ENCODE results near the gene PTGFRN. TPM values are rescaled to one million over a fixed set of nuclear protein-coding genes. Genes with fewer than 3 reads are reported as not detected.

Gene PTGFRN
- total RNA-seq, 1 donor from 2014 or later = 111 TPM

DNA sequence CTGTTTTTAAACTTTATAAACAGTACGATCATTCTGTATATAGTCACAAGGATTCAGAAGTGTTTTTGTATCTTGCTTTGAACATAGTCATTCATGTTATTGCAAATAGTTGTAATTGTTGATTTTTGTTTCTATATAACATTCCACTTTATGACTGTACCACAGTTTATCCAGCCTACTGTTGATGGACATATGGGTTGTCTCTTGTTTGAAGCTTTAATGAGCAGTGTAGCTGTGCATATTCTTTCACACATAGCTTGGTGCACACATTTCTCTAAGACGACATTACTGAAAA, 98.0 kb downstream of the PTGFRN start:
- intact Hi-C loops (cut with micrococcal nuclease) = no loop called here
- TF ChIP-seq, protein P1, sequence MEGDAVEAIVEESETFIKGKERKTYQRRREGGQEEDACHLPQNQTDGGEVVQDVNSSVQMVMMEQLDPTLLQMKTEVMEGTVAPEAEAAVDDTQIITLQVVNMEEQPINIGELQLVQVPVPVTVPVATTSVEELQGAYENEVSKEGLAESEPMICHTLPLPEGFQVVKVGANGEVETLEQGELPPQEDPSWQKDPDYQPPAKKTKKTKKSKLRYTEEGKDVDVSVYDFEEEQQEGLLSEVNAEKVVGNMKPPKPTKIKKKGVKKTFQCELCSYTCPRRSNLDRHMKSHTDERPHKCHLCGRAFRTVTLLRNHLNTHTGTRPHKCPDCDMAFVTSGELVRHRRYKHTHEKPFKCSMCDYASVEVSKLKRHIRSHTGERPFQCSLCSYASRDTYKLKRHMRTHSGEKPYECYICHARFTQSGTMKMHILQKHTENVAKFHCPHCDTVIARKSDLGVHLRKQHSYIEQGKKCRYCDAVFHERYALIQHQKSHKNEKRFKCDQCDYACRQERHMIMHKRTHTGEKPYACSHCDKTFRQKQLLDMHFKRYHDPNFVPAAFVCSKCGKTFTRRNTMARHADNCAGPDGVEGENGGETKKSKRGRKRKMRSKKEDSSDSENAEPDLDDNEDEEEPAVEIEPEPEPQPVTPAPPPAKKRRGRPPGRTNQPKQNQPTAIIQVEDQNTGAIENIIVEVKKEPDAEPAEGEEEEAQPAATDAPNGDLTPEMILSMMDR (IDR thresholded peaks at IDR 0.05; ENCODE audit: borderline replicate concordance) = no peak
- Histone ChIP-seq H3K27me3 (ENCODE audit: low read depth) (no peaks in the 10 kb centered on the region), H3K36me3 (no peaks in the 10 kb centered on the region), H3K4me3 (no peak overlapping the region), H3K4me1 (peaks cover 7% of the 10 kb centered on the region), H3K9me3 (replicated peaks) (no peaks in the 10 kb centered on the region), H3K27ac (replicated peaks) (no peak overlapping the region)
- no peak for DNase-seq

DNA sequence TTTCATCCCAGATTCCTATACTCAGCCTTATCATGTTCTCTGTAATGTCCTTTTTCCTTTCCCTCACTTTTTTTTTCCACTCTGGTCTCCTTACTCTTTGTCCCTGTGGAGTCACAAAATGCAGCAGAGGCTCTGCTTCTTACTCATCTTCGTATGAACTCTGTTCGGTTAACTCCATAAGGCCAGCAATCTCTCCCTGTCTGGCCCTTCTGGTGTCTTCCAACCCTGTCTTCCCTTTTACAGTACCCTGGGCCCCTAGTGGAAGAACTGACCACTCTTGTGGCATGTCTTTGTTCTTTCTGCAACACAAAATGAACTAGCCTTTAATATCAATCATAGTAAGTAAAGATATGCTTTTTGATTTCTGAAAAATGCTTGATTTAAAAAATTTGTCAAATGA, 98.9 kb downstream of the PTGFRN start:
- DNase-seq = no peak
- TF ChIP-seq, protein P1 (IDR thresholded peaks at IDR 0.05; ENCODE audit: borderline replicate concordance) = no peak
- Histone ChIP-seq H3K4me3 (no peak overlapping the region), H3K27me3 (ENCODE audit: low read depth) (no peaks in the 10 kb centered on the region), H3K4me1 (peaks cover 7% of the 10 kb centered on the region), H3K27ac (replicated peaks) (no peak overlapping the region), H3K9me3 (replicated peaks) (no peaks in the 10 kb centered on the region), H3K36me3 (no peaks in the 10 kb centered on the region)
- intact Hi-C loops (cut with micrococcal nuclease) = no loop called here

DNA sequence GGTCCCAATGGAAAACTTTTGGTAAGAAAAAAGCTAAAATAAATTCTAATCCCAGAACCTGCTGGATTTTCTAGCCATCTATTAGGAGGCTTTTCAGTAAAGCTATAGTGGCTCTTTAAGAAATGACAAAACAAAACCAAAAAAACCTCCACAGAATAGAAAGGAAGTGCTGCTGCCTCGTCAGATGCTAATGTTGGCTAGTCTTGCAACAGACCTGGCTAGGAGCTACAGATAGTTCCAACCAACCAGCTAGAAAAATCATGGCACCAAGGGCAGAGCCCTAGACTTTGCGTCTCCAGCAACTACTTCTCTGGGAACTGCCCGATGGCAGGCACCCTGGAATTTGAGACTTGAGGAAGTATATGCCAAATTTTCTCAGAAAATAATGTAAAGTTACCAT, 99.4 kb downstream of the PTGFRN start:
- TF ChIP-seq, protein P1 (IDR thresholded peaks at IDR 0.05; ENCODE audit: borderline replicate concordance) = no peak
- no peaks in the 10 kb centered on the region for H3K27me3 ChIP-seq (ENCODE audit: low read depth)
- H3K4me1 ChIP-seq = peaks cover 7% of the 10 kb centered on the region
- no peaks in the 10 kb centered on the region for H3K9me3 ChIP-seq (replicated peaks)
- H3K4me3 ChIP-seq = no peak overlapping the region
- intact Hi-C loops (cut with micrococcal nuclease) = no loop called here
- H3K27ac ChIP-seq (replicated peaks) = no peak overlapping the region
- DNase-seq = no peak
- no peaks in the 10 kb centered on the region for H3K36me3 ChIP-seq

DNA sequence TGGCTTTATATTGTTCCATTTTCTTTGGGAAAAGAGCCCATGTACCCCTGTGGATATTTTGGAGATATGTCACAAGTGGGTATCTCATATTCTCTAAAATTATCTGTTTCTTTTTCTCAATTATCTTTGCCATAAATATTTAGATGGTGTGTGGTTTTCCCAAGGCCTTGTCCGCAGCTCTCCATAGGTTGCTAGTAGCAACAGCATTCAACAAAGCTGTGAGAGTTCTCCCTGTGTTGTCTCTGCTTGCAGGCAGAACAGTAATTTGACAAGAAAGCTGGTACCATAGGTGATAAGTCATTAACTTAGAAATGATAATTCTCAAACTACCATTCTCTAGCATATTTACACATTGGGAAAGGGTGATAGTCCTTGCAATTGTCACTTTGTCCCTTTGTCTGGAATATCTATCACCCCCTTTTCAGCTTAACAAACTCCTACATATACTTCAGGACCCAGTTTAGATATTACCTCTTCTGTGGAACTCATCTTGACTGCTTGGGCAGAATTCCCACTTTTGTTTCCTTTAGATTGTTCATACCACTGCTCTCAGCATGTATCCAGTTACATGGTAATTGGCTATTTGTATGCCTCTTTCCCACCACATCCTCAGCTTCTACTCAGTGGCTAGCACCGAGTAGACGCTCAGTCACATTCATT, 100.7 kb downstream of the PTGFRN start:
- no peaks in the 10 kb centered on the region for H3K36me3 ChIP-seq
- H3K4me3 ChIP-seq = no peak overlapping the region
- no peaks in the 10 kb centered on the region for H3K27me3 ChIP-seq (ENCODE audit: low read depth)
- H3K27ac ChIP-seq (replicated peaks) = no peak overlapping the region
- DNase-seq = no peak
- H3K4me1 ChIP-seq = peaks cover 5% of the 10 kb centered on the region
- TF ChIP-seq, protein P1 (IDR thresholded peaks at IDR 0.05; ENCODE audit: borderline replicate concordance) = no peak
- intact Hi-C loops (cut with micrococcal nuclease) = no loop called here
- H3K9me3 ChIP-seq (replicated peaks) = no peaks in the 10 kb centered on the region

DNA sequence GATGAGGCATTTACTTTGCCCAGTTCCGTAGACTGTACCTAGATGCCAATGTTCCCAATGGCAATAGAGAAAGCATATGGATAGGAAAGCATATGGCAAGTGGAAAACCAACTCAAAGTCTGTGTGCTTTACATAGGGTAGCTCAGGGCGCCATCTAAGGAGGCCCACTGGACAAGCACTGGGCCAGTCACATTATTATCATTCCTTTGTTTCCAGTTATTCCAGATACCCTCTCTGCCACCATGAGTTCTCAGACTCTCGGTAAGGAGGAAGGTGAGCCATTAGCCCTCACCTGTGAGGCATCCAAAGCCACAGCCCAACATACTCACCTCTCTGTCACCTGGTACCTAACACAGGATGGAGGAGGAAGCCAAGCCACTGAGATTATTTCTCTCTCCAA, 101.6 kb downstream of the PTGFRN start:
- TF ChIP-seq, protein P1 (IDR thresholded peaks at IDR 0.05; ENCODE audit: borderline replicate concordance) = no peak
- no peak overlapping the region for H3K4me3 ChIP-seq
- H3K4me1 ChIP-seq = no peaks in the 10 kb centered on the region
- H3K36me3 ChIP-seq = no peaks in the 10 kb centered on the region
- no peak overlapping the region for H3K27ac ChIP-seq (replicated peaks)
- DNase-seq = no peak
- intact Hi-C loops (cut with micrococcal nuclease) = no loop called here
- H3K27me3 ChIP-seq (ENCODE audit: low read depth) = no peaks in the 10 kb centered on the region
- no peaks in the 10 kb centered on the region for H3K9me3 ChIP-seq (replicated peaks)
